NCI-H1436 treated with DMSO at 0.1 percent for 48 hours (cell line): ENCODE results near the gene NR2F1-AS1.
"Not testable (repeated sequence)": the region's sequence is repeated elsewhere in the genome, so short reads cannot be mapped to it uniquely, and the experiment has no call there.

Source experiments
- DNase-seq: peaks from one replicate; lab custom pipeline; 2025; lab: John Stamatoyannopoulos, UW

NR2F1-AS1 gene

GRCh38 chr5:93517828-93518227, 63.2 kb downstream of the NR2F1-AS1 start:
- no peak for DNase-seq

- DNase-seq, result no peak
Measured at GRCh38 chr5:93513298-93513697, 67.7 kb downstream of the NR2F1-AS1 start.

- DNase-seq, result no peak
Measured at GRCh38 chr5:93512799-93513198, 68.2 kb downstream of the NR2F1-AS1 start.

- DNase-seq, result no peak
Measured at GRCh38 chr5:93511445-93511844, 69.6 kb downstream of the NR2F1-AS1 start.

- no peak for DNase-seq
Measured at GRCh38 chr5:93510626-93511380, 70.2 kb downstream of the NR2F1-AS1 start.

- not testable (repeated sequence) for DNase-seq
Measured at GRCh38 chr5:93505553-93505952, 75.5 kb downstream of the NR2F1-AS1 start.

GRCh38 chr5:93503598-93504067, 77.4 kb downstream of the NR2F1-AS1 start:
- no peak for DNase-seq

GRCh38 chr5:93497096-93497495, 83.9 kb downstream of the NR2F1-AS1 start:
- DNase-seq, result no peak

GRCh38 chr5:93479982-93480509, 101.0 kb downstream of the NR2F1-AS1 start:
- no peak for DNase-seq

- no peak for DNase-seq
Measured at GRCh38 chr5:93477816-93478215, 103.2 kb downstream of the NR2F1-AS1 start.

GRCh38 chr5:93476251-93476742, 104.7 kb downstream of the NR2F1-AS1 start:
- DNase-seq, result no peak

- DNase-seq, result no peak
Measured at GRCh38 chr5:93462916-93463315, 118.1 kb downstream of the NR2F1-AS1 start.

GRCh38 chr5:93461756-93462155, 119.3 kb downstream of the NR2F1-AS1 start:
- DNase-seq, result no peak

- no peak for DNase-seq
Measured at GRCh38 chr5:93460286-93460685, 120.7 kb downstream of the NR2F1-AS1 start.

- not testable (repeated sequence) for DNase-seq
Measured at GRCh38 chr5:93456796-93457195, 124.2 kb downstream of the NR2F1-AS1 start.

GRCh38 chr5:93454896-93455295, 126.1 kb downstream of the NR2F1-AS1 start:
- no peak for DNase-seq

GRCh38 chr5:93452255-93452654, 128.8 kb downstream of the NR2F1-AS1 start:
- no peak for DNase-seq

GRCh38 chr5:93438124-93438523, 142.9 kb downstream of the NR2F1-AS1 start:
- no peak for DNase-seq

GRCh38 chr5:93436083-93436482, 144.9 kb downstream of the NR2F1-AS1 start:
- no peak for DNase-seq

- DNase-seq, result no peak
Measured at GRCh38 chr5:93433422-93433821, 147.6 kb downstream of the NR2F1-AS1 start.

GRCh38 chr5:93431250-93431649, 149.8 kb downstream of the NR2F1-AS1 start:
- DNase-seq, result no peak

GRCh38 chr5:93430673-93431199, 150.3 kb downstream of the NR2F1-AS1 start:
- DNase-seq, result no peak

- no peak for DNase-seq
Measured at GRCh38 chr5:93430118-93430517, 150.9 kb downstream of the NR2F1-AS1 start.
